Neural progenitor cell (in vitro differentiated cells): ENCODE measurements around the gene TMEM50B. TPM values are rescaled to one million over a fixed set of nuclear protein-coding genes. Genes with fewer than 3 reads are reported as not detected.

Experiments
- DNase-seq: peaks from one replicate; pipeline ENCODE4 v3.0.0-alpha.2; 2016; ENCODE audit warnings: low spot score
- H2AFZ ChIP-seq: fragments of 200-600 bp; sonication (generic); replicated peaks from 2 replicates; pipeline ENCODE4 v1.6.1; 2016; ENCODE audit warnings: antibody characterized with exemption
- H3F3A ChIP-seq: fragments of 200-600 bp; sonication (generic); 2 replicates; pipeline ENCODE4 v1.6.1; 2016; ENCODE audit warnings: antibody characterized with exemption, low read depth
- H3K27ac ChIP-seq: fragments of 200-600 bp; sonication (generic); 2 replicates; pipeline ENCODE4 v1.5.1; 2016; ENCODE audit warnings: mild to moderate bottlenecking
- H3K27me3 ChIP-seq: fragments of 200-600 bp; sonication (generic); 2 replicates; pipeline ENCODE4 v1.6.1; 2016; ENCODE audit warnings: mild to moderate bottlenecking, moderate library complexity
- H3K36me3 ChIP-seq: fragments of 200-600 bp; sonication (generic); 2 replicates; pipeline ENCODE4 v1.5.1; 2016
- H3K4me1 ChIP-seq: fragments of 200-600 bp; sonication (generic); 2 replicates; pipeline ENCODE4 v1.6.1; 2016; ENCODE audit warnings: mixed run types
- H3K4me2 ChIP-seq: fragments of 200-600 bp; sonication (generic); 2 replicates; pipeline ENCODE4 v1.6.1; 2016
- H3K4me3 ChIP-seq: fragments of 200-600 bp; sonication (generic); 2 replicates; pipeline ENCODE4 v1.5.1; 2016
- H3K79me2 ChIP-seq: fragments of 200-600 bp; sonication (generic); 2 replicates; pipeline ENCODE4 v1.6.1; 2016; ENCODE audit warnings: low read depth
- H3K9ac ChIP-seq: fragments of 200-600 bp; sonication (generic); 2 replicates; pipeline ENCODE4 v1.6.1; 2016
- H3K9me3 ChIP-seq: fragments of 200-600 bp; sonication (generic); 2 replicates; pipeline ENCODE4 v1.5.1; 2016; ENCODE audit warnings: low read depth
- H4K20me1 ChIP-seq: fragments of 200-600 bp; sonication (generic); 2 replicates; pipeline ENCODE4 v1.6.1; 2016; ENCODE audit warnings: low read depth
- H3K27ac Mint-ChIP-seq: 3 replicates; pipeline ENCODE4 v1.8.0; 2021; ENCODE audit warnings: mixed read lengths
- H3K27me3 Mint-ChIP-seq: 2 replicates; pipeline ENCODE4 v1.8.0; 2022; ENCODE audit warnings: low read depth, mild to moderate bottlenecking, inconsistent platforms, moderate library complexity, mixed read lengths; ENCODE audit not compliant: insufficient read depth
- H3K36me3 Mint-ChIP-seq: 3 replicates; pipeline ENCODE4 v1.8.0; 2021; ENCODE audit warnings: mixed read lengths
- H3K4me1 Mint-ChIP-seq: 3 replicates; pipeline ENCODE4 v1.8.0; 2021; ENCODE audit warnings: mixed read lengths
- H3K4me3 Mint-ChIP-seq: 3 replicates; pipeline ENCODE4 v1.8.0; 2021; ENCODE audit warnings: mild to moderate bottlenecking, moderate library complexity, mixed read lengths
- H3K9me3 Mint-ChIP-seq: 3 replicates; pipeline ENCODE4 v1.8.0; 2020; ENCODE audit warnings: mixed read lengths
- EZH2 ChIP-seq: fragments of 200-600 bp; sonication (generic); IDR thresholded peaks from 2 replicates; pipeline ENCODE4 v1.6.1; 2017; ENCODE audit warnings: antibody characterized with exemption, mild to moderate bottlenecking, moderate library complexity
- EZH2phosphoT487 ChIP-seq: fragments of 200-600 bp; sonication (generic); IDR thresholded peaks from 2 replicates; pipeline ENCODE4 v1.6.1; 2017; ENCODE audit warnings: antibody characterized with exemption
- total RNA-seq: library from RNA; depleted of rRNA; stranded (reverse); fragments of >200 nt; gene quantifications from 2 replicates; pipeline ENCODE4 v1.2.3, GENCODE V29; 2015; ENCODE audit warnings: low replicate concordance
- TF ChIP-seq, protein P1 (sequence below): fragments of 200-600 bp; sonication (generic); IDR thresholded peaks from 2 replicates; pipeline ENCODE4 v1.5.1; 2017; ENCODE audit warnings: antibody characterized with exemption, mild to moderate bottlenecking

The TMEM50B gene
- total RNA-seq, 1 donor from 2014 or later = 31.5 TPM

DNA sequence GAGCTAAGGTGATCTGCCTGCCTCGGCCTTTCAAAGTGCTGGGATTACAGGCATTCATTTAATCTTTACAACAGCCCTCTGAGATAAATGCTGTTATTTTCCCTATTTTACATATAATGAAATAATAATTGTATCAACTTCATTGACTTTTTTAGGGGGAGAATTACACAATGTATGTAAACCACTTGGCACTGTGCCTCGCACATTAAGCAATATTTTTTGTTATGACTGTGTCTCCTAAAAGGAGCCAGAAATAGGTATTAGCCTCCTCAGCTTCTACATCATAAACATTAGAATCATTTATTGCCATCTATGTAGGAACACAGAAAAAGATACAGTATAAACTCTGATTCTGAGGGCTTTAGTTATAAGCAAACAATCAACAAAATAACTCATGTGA lies 12.8 kb upstream of the TMEM50B start:
- Mint-ChIP-seq H3K27ac (no peak overlapping the region), H3K27me3 (peaks cover 10% of the 10 kb centered on the region), H3K36me3 (no peaks in the 10 kb centered on the region), H3K9me3 (no peaks in the 10 kb centered on the region), H3K4me3 (peak overlapping the region; percentile 75), H3K4me1 (peaks cover 11% of the 10 kb centered on the region)
- H3K27me3 ChIP-seq = no peaks in the 10 kb centered on the region
- no peaks in the 10 kb centered on the region for H3K9me3 ChIP-seq
- no peak overlapping the region for H3K4me2 ChIP-seq
- H4K20me1 ChIP-seq = no peaks in the 10 kb centered on the region
- no peaks in the 10 kb centered on the region for H3K79me2 ChIP-seq
- TF ChIP-seq EZH2phosphoT487 (no peak), EZH2 (no peak)
- TF ChIP-seq, protein P1, sequence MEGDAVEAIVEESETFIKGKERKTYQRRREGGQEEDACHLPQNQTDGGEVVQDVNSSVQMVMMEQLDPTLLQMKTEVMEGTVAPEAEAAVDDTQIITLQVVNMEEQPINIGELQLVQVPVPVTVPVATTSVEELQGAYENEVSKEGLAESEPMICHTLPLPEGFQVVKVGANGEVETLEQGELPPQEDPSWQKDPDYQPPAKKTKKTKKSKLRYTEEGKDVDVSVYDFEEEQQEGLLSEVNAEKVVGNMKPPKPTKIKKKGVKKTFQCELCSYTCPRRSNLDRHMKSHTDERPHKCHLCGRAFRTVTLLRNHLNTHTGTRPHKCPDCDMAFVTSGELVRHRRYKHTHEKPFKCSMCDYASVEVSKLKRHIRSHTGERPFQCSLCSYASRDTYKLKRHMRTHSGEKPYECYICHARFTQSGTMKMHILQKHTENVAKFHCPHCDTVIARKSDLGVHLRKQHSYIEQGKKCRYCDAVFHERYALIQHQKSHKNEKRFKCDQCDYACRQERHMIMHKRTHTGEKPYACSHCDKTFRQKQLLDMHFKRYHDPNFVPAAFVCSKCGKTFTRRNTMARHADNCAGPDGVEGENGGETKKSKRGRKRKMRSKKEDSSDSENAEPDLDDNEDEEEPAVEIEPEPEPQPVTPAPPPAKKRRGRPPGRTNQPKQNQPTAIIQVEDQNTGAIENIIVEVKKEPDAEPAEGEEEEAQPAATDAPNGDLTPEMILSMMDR = no peak
- no peaks in the 10 kb centered on the region for H3K36me3 ChIP-seq
- no peak for DNase-seq
- no peak overlapping the region for H3K27ac ChIP-seq
- no peaks in the 10 kb centered on the region for H3K4me1 ChIP-seq
- no peaks in the 10 kb centered on the region for H3F3A ChIP-seq
- H3K9ac ChIP-seq = no peak overlapping the region
- no peak overlapping the region for H3K4me3 ChIP-seq
- no peak overlapping the region for H2AFZ ChIP-seq

DNA sequence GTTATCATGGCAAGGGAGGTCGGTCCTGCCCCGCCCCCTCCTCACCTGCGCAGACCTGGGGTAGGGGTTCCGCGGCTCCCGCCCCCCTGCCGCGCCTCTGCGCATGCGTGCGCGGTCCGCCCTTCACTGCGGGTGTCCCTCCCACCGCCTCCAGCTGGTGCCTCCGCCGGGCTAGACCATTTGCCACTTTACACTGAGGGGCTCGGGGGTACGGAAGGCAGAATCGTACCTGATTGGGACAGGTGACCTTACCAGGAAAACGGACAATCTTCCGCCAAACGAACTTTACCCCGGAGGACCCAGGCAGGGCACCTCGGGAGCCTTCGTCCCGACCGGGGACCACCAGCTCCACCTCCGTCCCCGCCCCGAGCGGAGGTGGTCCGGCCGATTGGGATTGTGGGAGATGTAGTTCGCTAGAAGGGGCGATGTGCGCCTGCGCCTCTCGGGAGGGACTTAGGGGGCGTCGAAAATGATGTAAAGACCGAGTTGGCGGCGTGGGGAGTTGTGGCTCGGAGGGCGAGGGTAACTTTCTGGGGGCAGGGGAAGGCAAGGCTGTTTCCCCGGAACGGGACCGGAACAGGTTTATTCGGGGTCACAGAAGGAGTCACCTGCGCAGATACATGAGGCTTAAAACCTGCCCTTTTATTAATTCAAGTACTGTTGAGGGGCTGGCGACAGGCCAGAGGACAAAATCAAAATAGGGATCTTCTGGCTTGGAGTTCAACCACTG lies 11.8 kb upstream of the TMEM50B start, which contains the start of gene DNAJC28:
Gene DNAJC28 (minus strand): TSS at position 344 of the 730 bp plus-strand sequence. CDS start 2,323 bp downstream, outside the sequence.
- DNase-seq = peak; percentile 98

DNA sequence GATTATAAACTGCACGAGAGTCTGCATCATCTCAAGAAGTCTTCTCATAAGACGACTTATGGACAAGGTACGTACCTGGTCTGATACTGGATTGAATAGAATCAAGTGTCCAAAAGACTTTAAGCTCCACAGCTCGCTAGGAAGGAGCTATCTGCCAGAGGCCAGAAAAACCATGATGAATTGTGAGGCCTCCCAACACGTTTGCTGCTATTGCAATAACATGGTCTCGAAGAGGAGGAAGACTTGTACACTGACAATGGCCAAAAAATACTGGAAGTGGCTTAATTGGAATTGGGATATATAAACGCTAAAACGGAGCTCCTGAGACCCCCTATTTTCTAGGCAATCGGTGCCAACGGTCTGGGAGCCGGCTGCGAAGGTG lies 11.2 kb upstream of the TMEM50B start:
- H3K4me3 Mint-ChIP-seq = peak overlapping the region; percentile 94
- H3F3A ChIP-seq = no peaks in the 10 kb centered on the region
- peaks cover 5% of the 10 kb centered on the region for H3K27me3 Mint-ChIP-seq
- H3K9me3 ChIP-seq = no peaks in the 10 kb centered on the region
- H3K9ac ChIP-seq = no peak overlapping the region
- H4K20me1 ChIP-seq = no peaks in the 10 kb centered on the region
- H3K4me2 ChIP-seq = peak overlapping the region; percentile 89
- DNase-seq = peak; percentile 10
- H3K27me3 ChIP-seq = no peaks in the 10 kb centered on the region
- H3K36me3 Mint-ChIP-seq = no peaks in the 10 kb centered on the region
- peak overlapping the region; percentile 87 for H3K4me3 ChIP-seq
- H3K4me1 ChIP-seq = no peaks in the 10 kb centered on the region
- no peaks in the 10 kb centered on the region for H3K9me3 Mint-ChIP-seq
- H3K4me1 Mint-ChIP-seq = peaks cover 11% of the 10 kb centered on the region
- no peak overlapping the region for H3K27ac ChIP-seq
- no peaks in the 10 kb centered on the region for H3K36me3 ChIP-seq
- TF ChIP-seq EZH2 (no peak), EZH2phosphoT487 (no peak)
- TF ChIP-seq, protein P1 = no peak
- peak overlapping the region; percentile 98 for H2AFZ ChIP-seq
- no peak overlapping the region for H3K27ac Mint-ChIP-seq
- no peaks in the 10 kb centered on the region for H3K79me2 ChIP-seq

More for the DNA sequence above, 11.8 kb upstream of the TMEM50B start, which contains the start of gene DNAJC28:
- H3K36me3 Mint-ChIP-seq = no peaks in the 10 kb centered on the region
- no peaks in the 10 kb centered on the region for H3F3A ChIP-seq
- H3K79me2 ChIP-seq = no peaks in the 10 kb centered on the region
- H3K4me1 Mint-ChIP-seq = peaks cover 11% of the 10 kb centered on the region
- H3K9me3 ChIP-seq = no peaks in the 10 kb centered on the region
- H3K36me3 ChIP-seq = no peaks in the 10 kb centered on the region
- H3K27me3 ChIP-seq = no peaks in the 10 kb centered on the region
- no peaks in the 10 kb centered on the region for H3K9me3 Mint-ChIP-seq
- peak within 1 kb of the TSS; percentile 89 for H3K4me2 ChIP-seq
- H3K4me3 ChIP-seq = peak within 1 kb of the TSS; percentile 87
- H3K27ac ChIP-seq = no peak within 1 kb of the TSS
- peak within 1 kb of the TSS; percentile 48 for H3K9ac ChIP-seq
- H3K27ac Mint-ChIP-seq = peak within 1 kb of the TSS; percentile 31
- H2AFZ ChIP-seq = peak within 1 kb of the TSS; percentile 98
- H3K4me3 Mint-ChIP-seq = peak within 1 kb of the TSS; percentile 94
- TF ChIP-seq, protein P1 = no peak
- TF ChIP-seq EZH2phosphoT487 = no peak
- no peak for TF ChIP-seq EZH2
- no peaks in the 10 kb centered on the region for H4K20me1 ChIP-seq
- H3K27me3 Mint-ChIP-seq = peaks cover 9% of the 10 kb centered on the region
- no peaks in the 10 kb centered on the region for H3K4me1 ChIP-seq
